Gastrocnemius medialis (tissue), 4 donors: ENCODE results near the gene AMZ1. TPM values are rescaled to one million over a fixed set of nuclear protein-coding genes. Genes with fewer than 3 reads are reported as not detected.

Experiments
- ATAC-seq, 2 donors: fragments of 150-250 bp; one replicate each; pipeline ENCODE4 v1.9.1; 2016
- DNase-seq, 2 donors: peaks; one replicate each; pipeline ENCODE4 v3.0.0-alpha.2; 2019
- H3K27ac ChIP-seq, 4 donors: fragments of 200-600 bp; sonication (generic); 1 replicate in 1 of 4; 2 replicates in 3 of 4; pipeline ENCODE4 v1.5.1; 2016 to 2018; ENCODE audit warnings: mild to moderate bottlenecking in 2 of 4, moderate library complexity in 1 of 4
- H3K27me3 ChIP-seq, 3 donors: fragments of 200-600 bp; sonication (generic) in 2 of 3; 1 replicate in 1 of 3; 2 replicates in 2 of 3; pipeline versions ENCODE4 v1.5.1 to v1.6.0; 2016 to 2019; ENCODE audit warnings: mild to moderate bottlenecking in 1 of 3, moderate library complexity in 1 of 3
- H3K36me3 ChIP-seq, 2 donors: fragments of 200-600 bp; sonication (generic) in 1 of 2; one replicate each; pipeline ENCODE4 v1.5.1; 2017 to 2018
- H3K4me1 ChIP-seq, 2 donors: fragments of 200-600 bp; sonication (generic) in 1 of 2; one replicate each; pipeline ENCODE4 v1.5.1; 2016 to 2017; ENCODE audit warnings: mild to moderate bottlenecking in 2 of 2
- H3K4me3 ChIP-seq, 4 donors: fragments of 200-600 bp; sonication (generic) in 3 of 4; 1 replicate in 1 of 4; 2 replicates in 3 of 4; pipeline ENCODE4 v1.5.1; 2016 to 2019; ENCODE audit warnings: mild to moderate bottlenecking in 2 of 4
- H3K9me3 ChIP-seq, 3 donors: fragments of 200-600 bp; sonication (generic) in 2 of 3; 1 replicate in 1 of 3; 2 replicates in 2 of 3; pipeline ENCODE4 v1.5.1; 2016 to 2019
- CTCF ChIP-seq, 5 experiments: fragments of 450-650 bp in 3 of 5; fragments of 200-600 bp in 2 of 5; sonication (generic) in 2 of 5; IDR thresholded peaks in 4 of 5; conservative IDR thresholded peaks in 1 of 5; 1 replicate in 4 of 5; 2 replicates in 1 of 5; pipeline ENCODE4 v1.5.1; 2016 to 2019; ENCODE audit warnings: antibody characterized with exemption in 5 of 5, mild to moderate bottlenecking in 3 of 5, moderate library complexity in 3 of 5
- POLR2A ChIP-seq, 2 donors: fragments of 450-650 bp; IDR thresholded peaks; one replicate each; pipeline ENCODE4 v1.6.1; 2017; ENCODE audit warnings: antibody characterized with exemption in 2 of 2, mild to moderate bottlenecking in 2 of 2, moderate library complexity in 2 of 2
- in situ Hi-C, 4 donors: fragments of 200-750 bp; cut with MboI; loops; one replicate each; pipeline versions ENCODE4 v1.15.0 to v1.8.0; 2017; ENCODE audit warnings: low sequenced_read_pairs in 4 of 4
- intact Hi-C: fragments of 100-400 bp; cut with DNase I; formaldehyde crosslinking; loops from one replicate; pipeline ENCODE4 v1.15.1; 2023; ENCODE audit warnings: low total_unique reads
- total RNA-seq, 4 donors: library from RNA; depleted of rRNA; stranded (reverse); fragments of >200 nt; gene quantifications; one replicate each; pipeline versions ENCODE4 v1.1.0 to v1.2.3, GENCODE V29; 2016

AMZ1 gene
- total RNA-seq, 4 donors from 2014 or later: not detected

- Histone ChIP-seq H3K4me1 (peaks cover 3 to 5% of the 10 kb centered on the region in 2 donors), H3K9me3 (no peaks in the 10 kb centered on the region), H3K36me3 (no peaks in the 10 kb centered on the region), H3K4me3 (no peak overlapping the region), H3K27me3 (no peaks in the 10 kb centered on the region), H3K27ac (no peak overlapping the region)
- ATAC-seq: no peak
- in situ Hi-C loops (no loop called here), intact Hi-C loops (no loop called here)
- DNase-seq: no peak
- no peak for TF ChIP-seq CTCF (IDR thresholded peaks at IDR 0.05 in 4 of 5, conservative IDR thresholded peaks at IDR 0.05 in 1 of 5)
- TF ChIP-seq POLR2A (IDR thresholded peaks at IDR 0.05): no peak
These were observed 41.1 kb upstream of the AMZ1 start for GRCh38 chr7:2646680-2647571.

GRCh38 chr7:2647594-2648172, 40.3 kb upstream of the AMZ1 start:
- no peaks in the 10 kb centered on the region for H3K4me1 ChIP-seq
- ATAC-seq (no peak), DNase-seq (no peak)
- in situ Hi-C loops: no loop called here
- no peaks in the 10 kb centered on the region for H3K36me3 ChIP-seq
- no peak overlapping the region for H3K27ac ChIP-seq
- intact Hi-C loops: no loop called here
- no peaks in the 10 kb centered on the region for H3K9me3 ChIP-seq
- H3K27me3 ChIP-seq: no peaks in the 10 kb centered on the region
- no peak overlapping the region for H3K4me3 ChIP-seq
- TF ChIP-seq POLR2A (IDR thresholded peaks at IDR 0.05): no peak
- TF ChIP-seq CTCF (IDR thresholded peaks at IDR 0.05 in 4 of 5, conservative IDR thresholded peaks at IDR 0.05 in 1 of 5): no peak

- TF ChIP-seq CTCF (IDR thresholded peaks at IDR 0.05 in 4 of 5, conservative IDR thresholded peaks at IDR 0.05 in 1 of 5) (no peak), POLR2A (IDR thresholded peaks at IDR 0.05) (no peak)
- H3K9me3 ChIP-seq: no peaks in the 10 kb centered on the region
- H3K27ac ChIP-seq: no peak overlapping the region
- intact Hi-C loops (no loop called here), in situ Hi-C loops (no loop called here)
- no peaks in the 10 kb centered on the region for H3K36me3 ChIP-seq
- DNase-seq (no peak), ATAC-seq (no peak)
- H3K27me3 ChIP-seq: no peaks in the 10 kb centered on the region
- H3K4me1 ChIP-seq: no peaks in the 10 kb centered on the region
- H3K4me3 ChIP-seq: no peak overlapping the region
These were observed 38.7 kb upstream of the AMZ1 start for GRCh38 chr7:2649139-2649838.

- no peaks in the 10 kb centered on the region for H3K4me1 ChIP-seq
- H3K36me3 ChIP-seq: no peaks in the 10 kb centered on the region
- DNase-seq (no peak), ATAC-seq (no peak)
- intact Hi-C loops: no loop called here
- TF ChIP-seq CTCF (IDR thresholded peaks at IDR 0.05 in 4 of 5, conservative IDR thresholded peaks at IDR 0.05 in 1 of 5) (no peak), POLR2A (IDR thresholded peaks at IDR 0.05) (no peak)
- H3K27ac ChIP-seq: no peak overlapping the region
- no peaks in the 10 kb centered on the region for H3K27me3 ChIP-seq
- no peak overlapping the region for H3K4me3 ChIP-seq
- in situ Hi-C loops: no loop called here
- H3K9me3 ChIP-seq: no peaks in the 10 kb centered on the region
These were observed 38.0 kb upstream of the AMZ1 start for GRCh38 chr7:2649991-2650390.
